ENCODE measurements around the gene AGAP3. TPM values are rescaled to one million over a fixed set of nuclear protein-coding genes. Genes with fewer than 3 reads are reported as not detected.

Gene AGAP3
- polyA plus RNA-seq, 1 of the 3 experiments (the other 2 are of a cell fraction) = 126 TPM

DNA sequence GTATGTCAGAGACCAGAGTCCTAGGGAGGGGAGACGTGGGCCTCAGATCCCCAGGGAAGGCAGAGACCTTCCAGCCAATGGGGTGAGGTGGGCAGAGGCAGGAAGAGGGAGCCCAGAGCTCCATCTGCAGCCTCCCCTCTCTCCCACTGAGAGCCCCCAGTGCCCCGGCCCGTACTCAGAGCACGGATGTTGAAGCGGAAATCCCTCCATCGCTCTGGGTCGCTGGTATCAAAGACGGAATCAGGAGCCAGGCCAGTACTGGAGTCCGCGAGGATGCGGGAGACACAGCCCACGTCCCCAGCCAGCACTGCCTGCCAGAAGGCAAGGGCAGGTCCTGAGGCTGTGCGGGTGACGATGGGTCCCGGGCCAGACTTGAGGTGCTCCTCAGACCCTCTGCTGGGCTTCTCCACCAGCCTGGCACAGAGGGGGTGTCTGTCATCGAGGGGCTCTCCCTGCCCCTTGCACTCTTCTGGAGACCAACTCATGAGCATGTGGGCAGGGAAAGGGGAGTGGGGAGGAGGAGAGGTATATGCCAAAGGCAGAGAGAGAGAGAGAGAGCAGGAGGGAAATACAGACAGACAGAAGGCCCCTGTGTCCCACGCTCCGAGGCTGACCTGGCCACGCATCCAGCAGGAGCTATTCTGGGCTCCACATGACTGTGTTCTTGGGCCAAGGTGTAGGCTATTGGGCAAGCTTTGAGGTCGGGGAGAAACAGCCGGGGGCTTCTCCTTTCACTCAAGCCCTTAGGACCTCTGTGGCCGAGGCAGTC, 100.5 kb downstream of the AGAP3 start, which contains the start of gene ASB10:
TSS of gene ASB10 (minus strand) at position 611 of the 769 bp plus-strand sequence. CDS start at position 491, 120 bp downstream.
- Histone ChIP-seq H3K4me3 (ENCODE audit: low read depth in 2 of 2, low read length in 1 of 2) (no peak within 1 kb of the TSS), H3K4me1 (ENCODE audit: control insufficient read depth in 1 of 2, insufficient read depth in 2 of 2, low read depth in 1 of 2, low read length in 1 of 2) (no peaks in the 10 kb centered on the region), H3K9ac (no peak within 1 kb of the TSS), H3K4me2 (no peak within 1 kb of the TSS), H3K36me3 (replicated peaks in 1 of 2; ENCODE audit: control insufficient read depth in 1 of 2, insufficient read depth in 2 of 2, low read length in 1 of 2) (no peaks in the 10 kb centered on the region), H3K9me2 (no peaks in the 10 kb centered on the region), H3K79me2 (ENCODE audit: insufficient read depth) (no peaks in the 10 kb centered on the region), H2AFZ (ENCODE audit: low read depth) (no peak within 1 kb of the TSS), H4K20me1 (ENCODE audit: insufficient read depth) (no peaks in the 10 kb centered on the region), H3F3A (replicated peaks; ENCODE audit: insufficient read depth) (no peaks in the 10 kb centered on the region), H3K27ac (ENCODE audit: low read depth in 2 of 2, low read length in 1 of 2) (no peak within 1 kb of the TSS), H3K9me3 (no peaks in the 10 kb centered on the region), H3K27me3 (ENCODE audit: insufficient read depth) (peaks cover 54% of the 10 kb centered on the region)
- POLR2A ChIA-PET = interaction anchor here (0.7 kb wide), 1 partner anchor 22 kb away, joined by 3 read pairs; no protein-coding TSS in a partner anchor
- TF ChIP-seq NRF1 (IDR thresholded peaks at IDR 0.05; ENCODE audit: low read depth, low read length) = no peak
- no peak for TF ChIP-seq YY1 (IDR thresholded peaks at IDR 0.05; ENCODE audit: low read depth)
- TF ChIP-seq NFIC (IDR thresholded peaks at IDR 0.05; ENCODE audit: borderline replicate concordance) = no peak
- no peak for TF ChIP-seq USF2 (IDR thresholded peaks at IDR 0.05; ENCODE audit: borderline replicate concordance, low read depth, low read length)
- TF ChIP-seq POLR2AphosphoS5 (IDR thresholded peaks at IDR 0.05; ENCODE audit: low read depth, low read length) = no peak
- TF ChIP-seq, protein P1, sequence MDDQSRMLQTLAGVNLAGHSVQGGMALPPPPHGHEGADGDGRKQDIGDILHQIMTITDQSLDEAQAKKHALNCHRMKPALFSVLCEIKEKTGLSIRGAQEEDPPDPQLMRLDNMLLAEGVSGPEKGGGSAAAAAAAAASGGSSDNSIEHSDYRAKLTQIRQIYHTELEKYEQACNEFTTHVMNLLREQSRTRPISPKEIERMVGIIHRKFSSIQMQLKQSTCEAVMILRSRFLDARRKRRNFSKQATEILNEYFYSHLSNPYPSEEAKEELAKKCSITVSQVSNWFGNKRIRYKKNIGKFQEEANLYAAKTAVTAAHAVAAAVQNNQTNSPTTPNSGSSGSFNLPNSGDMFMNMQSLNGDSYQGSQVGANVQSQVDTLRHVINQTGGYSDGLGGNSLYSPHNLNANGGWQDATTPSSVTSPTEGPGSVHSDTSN (IDR thresholded peaks at IDR 0.05) = no peak
- TF ChIP-seq RCOR1 (IDR thresholded peaks at IDR 0.05; ENCODE audit: low read length) = no peak
- no peak for TF ChIP-seq FOXJ3 (CRISPR knock-in tag; IDR thresholded peaks at IDR 0.05)
- TF ChIP-seq GATA2 (CRISPR knock-in tag; IDR thresholded peaks at IDR 0.05) = no peak
- TF ChIP-seq RAD21 (IDR thresholded peaks at IDR 0.05; ENCODE audit: low read length) = no peak
- no peak for TF ChIP-seq SIN3A (IDR thresholded peaks at IDR 0.05; ENCODE audit: borderline replicate concordance, low read depth, low read length)
- no peak for TF ChIP-seq IRF3 (IDR thresholded peaks at IDR 0.05; ENCODE audit: low read depth, low read length)
- no peak for TF ChIP-seq RFX5 (IDR thresholded peaks at IDR 0.05; ENCODE audit: low read length)
- no peak for TF ChIP-seq CTCF (IDR thresholded peaks at IDR 0.05)
- TF ChIP-seq FOSL2 (IDR thresholded peaks at IDR 0.05; ENCODE audit: borderline replicate concordance, low read depth) = no peak
- CTCF ChIA-PET = interaction anchor here (1.2 to 1.6 kb wide), 3 partner anchors 26 to 63 kb away, joined by 4 to 6 read pairs (median 5); no protein-coding TSS in a partner anchor
- 72% methylated on average over 22 of the region's 22 CpGs for WGBS (ENCODE audit: low lambda C conversion rate)
- no peak for DNase-seq

All from SK-N-SH (cell line).